PC-3 (cell line): ENCODE results near the gene DUSP12. TPM values are rescaled to one million over a fixed set of nuclear protein-coding genes. Genes with fewer than 3 reads are reported as not detected.
A peak's percentile ranks its signal among the peaks of the same experiment; 100 is the strongest.

Experiments
- ATAC-seq: fragments of 200-7000 bp; cut with Tn5 transposase; 2 replicates; pipeline ENCODE4 v1.9.1; 2020; ENCODE audit warnings: mild to moderate bottlenecking, moderate library complexity
- BruUV-seq: library from RNA; stranded (reverse); fragments of 400-500 nt; replicated peaks from 2 replicates; lab custom pipeline; 2021; lab: Mats Ljungman, UMichigan
- CTCF ChIA-PET: fragments of 300-600 bp; sonication (Branson Sonifier 250); formaldehyde crosslinking; loops from one replicate; lab custom pipeline; 2022; ENCODE audit warnings: antibody characterized with exemption; lab: Charles Lee
- POLR2A ChIA-PET: fragments of 300-600 bp; sonication (Branson Sonifier 250); formaldehyde crosslinking; loops from one replicate; lab custom pipeline; 2022; ENCODE audit warnings: antibody characterized with exemption; ENCODE audit not compliant: unreplicated experiment; lab: Charles Lee
- DNase-seq: peaks from one replicate; pipeline ENCODE4 v3.0.0-alpha.2; 2015
- H2AFZ ChIP-seq: fragments of 300-600 bp; sonication (generic); 2 replicates; pipeline ENCODE4 v1.6.0; 2016; ENCODE audit warnings: antibody characterized with exemption, low read length
- H3F3A ChIP-seq: fragments of 300-600 bp; sonication (generic); one replicate; pipeline ENCODE4 v1.6.0; 2017; ENCODE audit warnings: antibody characterized with exemption, low read length, control low read depth, mild to moderate bottlenecking; ENCODE audit not compliant: unreplicated experiment
- H3K27ac ChIP-seq: fragments of 300-600 bp; sonication (generic); 2 replicates; pipeline ENCODE4 v1.5.1; 2016; ENCODE audit warnings: mild to moderate bottlenecking, low read length
- H3K27me3 ChIP-seq: fragments of 300-600 bp; sonication (generic); 2 replicates; pipeline ENCODE4 v1.6.1; 2016; ENCODE audit warnings: low read length, mixed read lengths
- H3K36me3 ChIP-seq: fragments of 300-600 bp; sonication (generic); 2 replicates; pipeline ENCODE4 v1.6.1; 2016; ENCODE audit warnings: low read depth, mixed run types, low read length, mixed read lengths
- H3K4me1 ChIP-seq: fragments of 300-600 bp; sonication (generic); 2 replicates; pipeline ENCODE4 v1.5.1; 2016; ENCODE audit warnings: low read length; ENCODE audit not compliant: insufficient read depth
- H3K4me2 ChIP-seq: fragments of 300-600 bp; sonication (generic); 2 replicates; pipeline ENCODE4 v1.6.0; 2016; ENCODE audit warnings: low read length
- H3K4me3 ChIP-seq: fragments of 300-600 bp; sonication (generic); 2 replicates; pipeline ENCODE4 v1.5.1; 2016; ENCODE audit warnings: mild to moderate bottlenecking, low read length, mixed read lengths
- H3K79me2 ChIP-seq: fragments of 300-600 bp; sonication (generic); 2 replicates; pipeline ENCODE4 v1.6.1; 2017; ENCODE audit warnings: low read length, mixed read lengths
- H3K9ac ChIP-seq: fragments of 300-600 bp; sonication (generic); 2 replicates; pipeline ENCODE4 v1.6.0; 2016; ENCODE audit warnings: mild to moderate bottlenecking, low read length
- H3K9me2 ChIP-seq: fragments of 300-600 bp; sonication (generic); replicated peaks from 2 replicates; pipeline ENCODE4 v1.6.1; 2016; ENCODE audit warnings: mixed run types, low read length, mixed read lengths
- H3K9me3 ChIP-seq: fragments of 300-600 bp; sonication (generic); 2 replicates; pipeline ENCODE4 v1.6.1; 2016; ENCODE audit warnings: low read length, mixed read lengths
- H4K20me1 ChIP-seq: fragments of 300-600 bp; sonication (generic); 2 replicates; pipeline ENCODE4 v1.6.1; 2016; ENCODE audit warnings: low read length, mixed read lengths
- CTCF ChIP-seq: fragments of 300-600 bp; sonication (generic); conservative IDR thresholded peaks from 2 replicates; pipeline ENCODE4 v1.5.1; 2017; ENCODE audit warnings: antibody characterized with exemption, low read depth, mild to moderate bottlenecking, low read length
- EZH2 ChIP-seq: fragments of 300-600 bp; sonication (generic); IDR thresholded peaks from one replicate; pipeline ENCODE4 v1.6.1; 2017; ENCODE audit warnings: antibody characterized with exemption, mild to moderate bottlenecking, low read length; ENCODE audit not compliant: unreplicated experiment
- EZH2phosphoT487 ChIP-seq: fragments of 300-600 bp; sonication (generic); IDR thresholded peaks from 2 replicates; pipeline ENCODE4 v1.6.1; 2018; ENCODE audit warnings: mild to moderate bottlenecking, antibody characterized with exemption, low read length, borderline replicate concordance
- intact Hi-C: fragments of 100-400 bp; cut with micrococcal nuclease; formaldehyde crosslinking; loops from 2 replicates; pipeline ENCODE4 v1.9.0; 2023
- total RNA-seq: library from RNA; depleted of rRNA; stranded (reverse); fragments of >200 nt; gene quantifications from 2 replicates; pipeline ENCODE4 v1.2.3, GENCODE V29; 2014

Gene DUSP12
- total RNA-seq, 1 experiment from 2014 or later, result 82.2 TPM

GRCh38 chr1:161725908-161726472, 23.6 kb upstream of the DUSP12 start:
- Histone ChIP-seq H3K4me3 (peak overlapping the region; percentile 85), H3K27ac (peak overlapping the region; percentile 72), H3K9ac (peak overlapping the region; percentile 84), H3K4me1 (peaks cover 77% of the 10 kb centered on the region), H3K27me3 (no peaks in the 10 kb centered on the region), H4K20me1 (no peaks in the 10 kb centered on the region), H3F3A (no peaks in the 10 kb centered on the region), H3K36me3 (no peaks in the 10 kb centered on the region), H2AFZ (peak overlapping the region; percentile 87), H3K79me2 (peaks cover 23% of the 10 kb centered on the region), H3K9me2 (no peaks in the 10 kb centered on the region), H3K4me2 (peak overlapping the region; percentile 99), H3K9me3 (no peaks in the 10 kb centered on the region)
- ChIA-PET POLR2A (no interaction called here), CTCF (interaction anchor here (0.6 to 1.3 kb wide), 3 partner anchors 12 to 501 kb away, joined by 5 to 15 read pairs (median 12); no protein-coding TSS in a partner anchor)
- TF ChIP-seq EZH2phosphoT487, result no peak
- no peak for TF ChIP-seq EZH2
- no peak for TF ChIP-seq CTCF
- ATAC-seq (peak; percentile 23), DNase-seq (peak; percentile 52)
- BruUV-seq, result TSS peak; percentile 63
- intact Hi-C loops, result no loop called here

DNA sequence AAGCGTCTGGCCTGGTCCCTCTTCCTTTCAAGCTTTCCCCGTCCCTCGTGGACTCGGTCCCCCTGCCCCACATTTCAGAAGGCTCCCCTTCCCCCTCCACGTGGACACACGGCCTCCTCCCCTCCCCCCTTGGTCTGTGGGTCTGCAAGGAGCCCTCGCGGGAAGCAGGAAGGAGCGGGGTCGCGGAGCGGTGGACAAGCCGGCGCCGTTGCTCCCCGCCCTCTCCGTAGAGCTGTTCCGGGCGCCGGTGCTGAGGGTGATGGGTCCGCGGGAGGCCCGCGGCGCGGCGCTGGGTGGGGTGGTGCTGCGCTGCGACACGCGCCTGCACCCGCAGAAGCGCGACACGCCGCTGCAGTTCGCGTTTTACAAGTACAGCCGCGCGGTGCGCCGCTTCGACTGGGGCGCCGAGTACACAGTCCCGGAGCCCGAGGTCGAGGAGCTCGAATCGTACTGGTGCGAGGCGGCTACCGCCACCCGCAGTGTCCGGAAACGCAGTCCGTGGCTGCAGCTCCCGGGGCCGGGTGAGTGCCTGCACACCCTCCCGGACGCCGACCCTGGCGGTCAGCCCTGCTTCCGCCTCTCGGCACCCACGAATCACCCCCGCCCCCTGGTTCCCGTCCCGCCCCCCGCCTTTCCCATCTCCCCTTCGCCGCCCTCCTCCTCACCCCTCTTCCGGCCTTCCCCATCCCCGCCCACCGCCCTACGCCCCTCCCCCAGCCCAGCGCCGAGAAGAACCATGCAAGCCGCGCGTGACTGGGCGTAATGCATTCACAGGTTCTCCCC, 22.9 kb upstream of the DUSP12 start:
- peaks cover 23% of the 10 kb centered on the region for H3K79me2 ChIP-seq
- H3K4me3 ChIP-seq, result peak overlapping the region; percentile 85
- BruUV-seq, result no TSS peak
- H4K20me1 ChIP-seq, result no peaks in the 10 kb centered on the region
- no peaks in the 10 kb centered on the region for H3K27me3 ChIP-seq
- peak overlapping the region; percentile 87 for H2AFZ ChIP-seq
- intact Hi-C loops, result no loop called here
- ChIA-PET POLR2A (interaction anchor here (1.1 kb wide), 1 partner anchor 11 kb away, joined by 4 read pairs; no protein-coding TSS in a partner anchor), CTCF (interaction anchor here (1.0 to 1.3 kb wide), 2 partner anchors 12 to 15 kb away, joined by 5 to 15 read pairs; no protein-coding TSS in a partner anchor)
- ATAC-seq, result peak; percentile 62
- H3K9me3 ChIP-seq, result no peaks in the 10 kb centered on the region
- no peaks in the 10 kb centered on the region for H3K9me2 ChIP-seq
- no peaks in the 10 kb centered on the region for H3F3A ChIP-seq
- peak overlapping the region; percentile 99 for H3K4me2 ChIP-seq
- peaks cover 77% of the 10 kb centered on the region for H3K4me1 ChIP-seq
- H3K27ac ChIP-seq, result peak overlapping the region; percentile 72
- peak overlapping the region; percentile 85 for H3K9ac ChIP-seq
- TF ChIP-seq EZH2phosphoT487, result peak; percentile 81
- no peak for TF ChIP-seq CTCF
- no peak for TF ChIP-seq EZH2
- no peaks in the 10 kb centered on the region for H3K36me3 ChIP-seq
- peak; percentile 81 for DNase-seq
